Measurements from ENCODE around the gene TAF1L. TPM values are rescaled to one million over a fixed set of nuclear protein-coding genes. Genes with fewer than 3 reads are reported as not detected.

The TAF1L gene
- total RNA-seq, 1 experiment from 2014 or later, result not detected

DNA sequence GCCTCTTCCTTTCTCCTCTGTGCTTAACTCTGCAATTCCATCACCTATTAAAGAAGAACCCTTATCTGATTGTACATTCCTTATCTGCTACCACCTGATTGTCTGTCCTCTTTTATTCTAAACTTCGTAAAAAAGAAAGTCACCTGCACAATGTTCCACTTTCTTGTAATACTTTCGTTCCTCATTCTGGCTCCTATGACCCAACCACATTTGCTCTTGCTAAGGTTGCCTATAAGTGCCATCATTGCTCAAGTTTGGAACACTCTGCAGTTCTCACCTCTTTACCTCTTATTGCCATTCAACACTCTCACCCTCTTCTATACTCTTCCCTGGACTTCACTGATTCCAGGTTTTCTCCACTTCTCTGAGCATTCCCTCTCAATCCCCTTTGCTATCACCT lies 10.1 kb downstream of the TAF1L start:
- no TSS peak for BruUV-seq (replicated peaks)

DNA sequence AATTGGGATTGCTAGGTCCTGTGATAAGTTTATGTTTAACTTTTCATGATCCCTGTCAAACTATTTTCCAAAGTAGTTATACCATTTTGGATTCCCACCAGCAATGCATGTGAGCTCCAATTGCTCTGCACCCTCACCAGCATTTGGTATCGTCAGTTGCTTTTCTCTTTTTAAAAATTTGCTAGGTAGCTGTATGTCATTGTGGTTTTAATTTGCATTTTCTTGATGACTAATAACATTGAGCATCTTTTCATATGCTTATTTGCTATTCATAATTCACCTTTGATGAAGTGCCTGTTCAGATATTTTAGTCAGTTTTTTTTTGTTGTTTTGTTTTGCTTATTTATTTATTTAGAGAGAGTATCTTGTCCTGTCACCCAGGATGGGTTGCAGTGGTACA lies 12.5 kb downstream of the TAF1L start:
- intact Hi-C loops (cut with micrococcal nuclease; ENCODE audit: unreplicated experiment) (no loop called here), in situ Hi-C loops (cut with HindIII; ENCODE audit: low pct_unique_long_range_greater_than_20kb, low sequenced_read_pairs) (no loop called here)
- ChIA-PET POLR2A (no interaction called here), CTCF (interaction anchor here (0.7 kb wide), 2 partner anchors 21 to 456 kb away, joined by 6 to 8 read pairs; no protein-coding TSS in a partner anchor)
- DNase-seq (ENCODE audit: low read depth, low spot score), result no peak
- Histone ChIP-seq H3K36me3 (ENCODE audit: control insufficient read depth, insufficient read depth, low read length) (no peaks in the 10 kb centered on the region), H3K9me3 (ENCODE audit: control insufficient read depth, insufficient read depth, low read depth, low read length) (no peaks in the 10 kb centered on the region), H3K27me3 (ENCODE audit: control insufficient read depth, insufficient read depth, low read length) (no peaks in the 10 kb centered on the region), H3K27ac (ENCODE audit: low read length) (no peak overlapping the region), H3K4me3 (ENCODE audit: low read depth in 2 of 2, low read length in 2 of 2) (no peak overlapping the region), H3K4me1 (ENCODE audit: control insufficient read depth, insufficient read depth, low read length) (no peaks in the 10 kb centered on the region)
- no peak for ATAC-seq
- BruUV-seq (replicated peaks), result no TSS peak
- TF ChIP-seq, protein P1, sequence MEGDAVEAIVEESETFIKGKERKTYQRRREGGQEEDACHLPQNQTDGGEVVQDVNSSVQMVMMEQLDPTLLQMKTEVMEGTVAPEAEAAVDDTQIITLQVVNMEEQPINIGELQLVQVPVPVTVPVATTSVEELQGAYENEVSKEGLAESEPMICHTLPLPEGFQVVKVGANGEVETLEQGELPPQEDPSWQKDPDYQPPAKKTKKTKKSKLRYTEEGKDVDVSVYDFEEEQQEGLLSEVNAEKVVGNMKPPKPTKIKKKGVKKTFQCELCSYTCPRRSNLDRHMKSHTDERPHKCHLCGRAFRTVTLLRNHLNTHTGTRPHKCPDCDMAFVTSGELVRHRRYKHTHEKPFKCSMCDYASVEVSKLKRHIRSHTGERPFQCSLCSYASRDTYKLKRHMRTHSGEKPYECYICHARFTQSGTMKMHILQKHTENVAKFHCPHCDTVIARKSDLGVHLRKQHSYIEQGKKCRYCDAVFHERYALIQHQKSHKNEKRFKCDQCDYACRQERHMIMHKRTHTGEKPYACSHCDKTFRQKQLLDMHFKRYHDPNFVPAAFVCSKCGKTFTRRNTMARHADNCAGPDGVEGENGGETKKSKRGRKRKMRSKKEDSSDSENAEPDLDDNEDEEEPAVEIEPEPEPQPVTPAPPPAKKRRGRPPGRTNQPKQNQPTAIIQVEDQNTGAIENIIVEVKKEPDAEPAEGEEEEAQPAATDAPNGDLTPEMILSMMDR (IDR thresholded peaks at IDR 0.05), result no peak
- TF ChIP-seq SIN3A (IDR thresholded peaks at IDR 0.05; ENCODE audit: borderline replicate concordance, insufficient read depth, low read depth, low read length), result no peak
- no peak for TF ChIP-seq TCF7L2 (IDR thresholded peaks at IDR 0.05; ENCODE audit: low read depth, low read length)
- no peak for TF ChIP-seq POLR2AphosphoS5 (IDR thresholded peaks at IDR 0.05; ENCODE audit: low read depth, low read length)
- TF ChIP-seq, protein P2, sequence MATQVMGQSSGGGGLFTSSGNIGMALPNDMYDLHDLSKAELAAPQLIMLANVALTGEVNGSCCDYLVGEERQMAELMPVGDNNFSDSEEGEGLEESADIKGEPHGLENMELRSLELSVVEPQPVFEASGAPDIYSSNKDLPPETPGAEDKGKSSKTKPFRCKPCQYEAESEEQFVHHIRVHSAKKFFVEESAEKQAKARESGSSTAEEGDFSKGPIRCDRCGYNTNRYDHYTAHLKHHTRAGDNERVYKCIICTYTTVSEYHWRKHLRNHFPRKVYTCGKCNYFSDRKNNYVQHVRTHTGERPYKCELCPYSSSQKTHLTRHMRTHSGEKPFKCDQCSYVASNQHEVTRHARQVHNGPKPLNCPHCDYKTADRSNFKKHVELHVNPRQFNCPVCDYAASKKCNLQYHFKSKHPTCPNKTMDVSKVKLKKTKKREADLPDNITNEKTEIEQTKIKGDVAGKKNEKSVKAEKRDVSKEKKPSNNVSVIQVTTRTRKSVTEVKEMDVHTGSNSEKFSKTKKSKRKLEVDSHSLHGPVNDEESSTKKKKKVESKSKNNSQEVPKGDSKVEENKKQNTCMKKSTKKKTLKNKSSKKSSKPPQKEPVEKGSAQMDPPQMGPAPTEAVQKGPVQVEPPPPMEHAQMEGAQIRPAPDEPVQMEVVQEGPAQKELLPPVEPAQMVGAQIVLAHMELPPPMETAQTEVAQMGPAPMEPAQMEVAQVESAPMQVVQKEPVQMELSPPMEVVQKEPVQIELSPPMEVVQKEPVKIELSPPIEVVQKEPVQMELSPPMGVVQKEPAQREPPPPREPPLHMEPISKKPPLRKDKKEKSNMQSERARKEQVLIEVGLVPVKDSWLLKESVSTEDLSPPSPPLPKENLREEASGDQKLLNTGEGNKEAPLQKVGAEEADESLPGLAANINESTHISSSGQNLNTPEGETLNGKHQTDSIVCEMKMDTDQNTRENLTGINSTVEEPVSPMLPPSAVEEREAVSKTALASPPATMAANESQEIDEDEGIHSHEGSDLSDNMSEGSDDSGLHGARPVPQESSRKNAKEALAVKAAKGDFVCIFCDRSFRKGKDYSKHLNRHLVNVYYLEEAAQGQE (IDR thresholded peaks at IDR 0.05; ENCODE audit: insufficient read depth in 1 of 2, low read depth in 2 of 2, low read length in 1 of 2), result no peak

More for the DNA sequence above, 10.1 kb downstream of the TAF1L start:
- intact Hi-C loops (cut with micrococcal nuclease; ENCODE audit: unreplicated experiment) (no loop called here), in situ Hi-C loops (cut with HindIII; ENCODE audit: low pct_unique_long_range_greater_than_20kb, low sequenced_read_pairs) (no loop called here)
- no peak for ATAC-seq
- Histone ChIP-seq H3K27ac (ENCODE audit: low read length) (no peak overlapping the region), H3K36me3 (ENCODE audit: control insufficient read depth, insufficient read depth, low read length) (no peaks in the 10 kb centered on the region), H3K9me3 (ENCODE audit: control insufficient read depth, insufficient read depth, low read depth, low read length) (no peaks in the 10 kb centered on the region), H3K4me3 (ENCODE audit: low read depth in 2 of 2, low read length in 2 of 2) (no peak overlapping the region), H3K27me3 (ENCODE audit: control insufficient read depth, insufficient read depth, low read length) (no peaks in the 10 kb centered on the region), H3K4me1 (ENCODE audit: control insufficient read depth, insufficient read depth, low read length) (no peaks in the 10 kb centered on the region)
- no peak for DNase-seq (ENCODE audit: low read depth, low spot score)
- ChIA-PET CTCF (no interaction called here), POLR2A (no interaction called here)
- TF ChIP-seq TCF7L2 (IDR thresholded peaks at IDR 0.05; ENCODE audit: low read depth, low read length) (no peak), SIN3A (IDR thresholded peaks at IDR 0.05; ENCODE audit: borderline replicate concordance, insufficient read depth, low read depth, low read length) (no peak), POLR2AphosphoS5 (IDR thresholded peaks at IDR 0.05; ENCODE audit: low read depth, low read length) (no peak)
- TF ChIP-seq, protein P2 (IDR thresholded peaks at IDR 0.05; ENCODE audit: insufficient read depth in 1 of 2, low read depth in 2 of 2, low read length in 1 of 2), result no peak
- TF ChIP-seq, protein P1 (IDR thresholded peaks at IDR 0.05), result no peak

All from Panc1 (cell line).